ENCODE results near the gene PTPRN2.
"Not testable (repeated sequence)": the region's sequence is repeated elsewhere in the genome, so short reads cannot be mapped to it uniquely, and the experiment has no call there.

The PTPRN2 gene

GRCh38 chr7:157505646-157506045 is 1082.0 kb downstream of the PTPRN2 start:
- no peak for DNase-seq (ENCODE audit: low spot score)
- in situ Hi-C loops (cut with MboI; ENCODE audit: low pct_unique_long_range_greater_than_20kb, low sequenced_read_pairs, unreplicated experiment), result no loop called here
- no peak for TF ChIP-seq CTCF (IDR thresholded peaks at IDR 0.05; ENCODE audit: extremely low read depth, insufficient read depth, missing control alignments)

DNA sequence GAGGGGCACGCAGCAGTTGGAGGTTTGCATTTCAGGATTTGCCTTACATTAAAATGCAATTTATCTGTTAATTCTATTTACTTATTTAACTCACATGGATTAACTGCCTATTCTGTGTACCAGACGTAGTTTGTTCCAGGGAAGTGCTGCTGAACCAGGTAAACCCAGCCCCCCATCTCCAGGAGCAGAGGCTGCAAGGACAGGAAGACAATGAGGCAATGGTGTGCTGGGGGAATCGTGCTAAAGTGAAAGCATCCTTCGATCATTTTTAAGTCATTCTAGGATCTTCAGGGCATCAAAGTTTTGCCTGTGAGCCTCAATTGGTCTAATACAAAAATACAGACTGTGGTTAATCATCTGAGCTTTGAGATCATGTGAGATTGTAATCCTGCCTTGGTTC is 1084.4 kb downstream of the PTPRN2 start:
- DNase-seq (ENCODE audit: low spot score), result no peak
- TF ChIP-seq CTCF (IDR thresholded peaks at IDR 0.05; ENCODE audit: extremely low read depth, insufficient read depth, missing control alignments), result no peak
- in situ Hi-C loops (cut with MboI; ENCODE audit: low pct_unique_long_range_greater_than_20kb, low sequenced_read_pairs, unreplicated experiment), result no loop called here

DNA sequence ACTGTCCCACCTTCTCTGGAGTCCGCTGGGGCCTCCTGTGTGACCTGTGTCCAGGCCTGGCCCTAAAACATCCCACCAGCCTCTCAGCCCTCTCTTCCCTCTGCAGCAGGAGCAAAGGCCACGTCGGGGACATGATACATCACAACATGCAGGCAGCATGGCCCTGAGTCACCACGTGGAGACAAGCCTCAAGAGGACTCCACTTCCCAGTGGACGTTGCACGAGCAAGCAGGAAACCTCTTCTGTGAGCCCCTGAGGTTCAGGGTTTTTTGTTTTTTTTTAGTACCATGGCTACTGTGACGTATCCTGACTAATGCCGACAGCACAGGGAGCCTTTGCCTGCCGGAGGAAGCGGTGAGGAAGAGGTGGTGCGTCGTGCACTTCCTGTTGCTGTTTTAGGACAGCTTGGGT is 1084.9 kb downstream of the PTPRN2 start:
- no peak for DNase-seq (ENCODE audit: low spot score)
- in situ Hi-C loops (cut with MboI; ENCODE audit: low pct_unique_long_range_greater_than_20kb, low sequenced_read_pairs, unreplicated experiment), result no loop called here
- no peak for TF ChIP-seq CTCF (IDR thresholded peaks at IDR 0.05; ENCODE audit: extremely low read depth, insufficient read depth, missing control alignments)

DNA sequence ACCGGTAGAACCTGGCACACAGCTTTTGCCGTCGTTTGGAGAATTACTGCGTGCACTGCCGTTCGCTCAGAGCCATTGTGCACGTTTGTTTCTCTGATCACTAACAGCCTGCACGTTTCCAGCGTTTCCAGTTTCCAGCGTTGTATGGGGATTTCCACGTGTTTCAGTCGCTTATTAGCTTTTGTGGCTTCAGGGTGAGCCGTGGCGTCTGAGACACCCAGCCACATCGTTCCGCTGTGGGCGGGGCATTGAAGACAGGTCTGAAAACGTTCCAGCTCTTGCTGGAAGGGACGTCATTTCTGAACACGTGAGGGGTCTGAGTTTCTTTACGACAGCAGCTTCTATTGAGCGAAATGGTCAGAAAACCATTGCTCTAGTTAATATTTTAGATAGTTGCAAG is 1086.0 kb downstream of the PTPRN2 start:
- no peak for TF ChIP-seq CTCF (IDR thresholded peaks at IDR 0.05; ENCODE audit: extremely low read depth, insufficient read depth, missing control alignments)
- no peak for DNase-seq (ENCODE audit: low spot score)
- in situ Hi-C loops (cut with MboI; ENCODE audit: low pct_unique_long_range_greater_than_20kb, low sequenced_read_pairs, unreplicated experiment), result no loop called here

GRCh38 chr7:157500989-157501540 is 1086.6 kb downstream of the PTPRN2 start:
- in situ Hi-C loops (cut with MboI; ENCODE audit: low pct_unique_long_range_greater_than_20kb, low sequenced_read_pairs, unreplicated experiment), result not testable (repeated sequence)

DNA sequence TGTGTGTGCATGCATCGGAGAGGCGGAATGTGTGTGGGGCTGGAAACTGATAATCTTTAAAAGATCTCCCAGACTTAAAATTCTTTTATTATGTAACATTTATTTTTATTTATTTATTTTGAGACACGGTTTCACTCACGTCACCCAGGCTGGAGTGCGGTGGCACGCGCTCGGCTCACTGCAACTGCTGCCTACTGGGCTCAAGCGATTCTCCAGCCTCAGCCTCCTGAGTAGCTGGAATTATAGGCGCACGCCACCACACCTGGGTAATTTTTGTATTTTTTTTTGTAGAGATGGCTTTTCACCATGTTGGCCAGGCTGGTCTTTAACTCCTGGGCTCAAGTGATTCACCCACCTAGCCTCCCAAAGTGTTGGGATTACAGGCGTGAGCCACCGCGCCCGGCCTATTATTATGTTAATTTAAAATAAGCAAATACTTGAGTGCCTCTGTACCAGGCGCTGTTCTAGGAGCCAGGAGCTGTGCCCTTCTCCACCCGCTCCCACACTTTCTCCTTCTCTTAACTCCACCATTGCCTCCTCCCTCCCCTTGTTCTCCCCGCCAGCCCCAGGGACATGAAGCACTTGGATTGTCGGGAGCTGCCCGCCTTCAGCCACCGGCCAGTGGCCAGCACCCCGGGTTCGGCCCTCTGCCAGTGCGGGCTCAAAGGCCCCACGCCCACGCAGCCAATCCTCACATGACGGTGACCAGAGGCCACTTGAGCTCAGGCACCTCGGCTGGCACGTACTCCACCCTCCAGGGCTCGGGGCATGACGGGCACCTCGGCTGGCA is 1087.3 kb downstream of the PTPRN2 start:
- DNase-seq (ENCODE audit: low spot score), result no peak
- in situ Hi-C loops (cut with MboI; ENCODE audit: low pct_unique_long_range_greater_than_20kb, low sequenced_read_pairs, unreplicated experiment), result no loop called here

More at GRCh38 chr7:157500989-157501540, 1086.6 kb downstream of the PTPRN2 start:
- DNase-seq (ENCODE audit: low spot score), result not testable (repeated sequence)

More for the DNA sequence above, 1087.3 kb downstream of the PTPRN2 start:
- TF ChIP-seq CTCF (IDR thresholded peaks at IDR 0.05; ENCODE audit: extremely low read depth, insufficient read depth, missing control alignments), result no peak
